ENCODE data around the gene DNAJC24.

DNAJC24 gene

GRCh38 chr11:31424652-31425051, 55.0 kb downstream of the DNAJC24 start:
- TF ChIP-seq, protein P1, sequence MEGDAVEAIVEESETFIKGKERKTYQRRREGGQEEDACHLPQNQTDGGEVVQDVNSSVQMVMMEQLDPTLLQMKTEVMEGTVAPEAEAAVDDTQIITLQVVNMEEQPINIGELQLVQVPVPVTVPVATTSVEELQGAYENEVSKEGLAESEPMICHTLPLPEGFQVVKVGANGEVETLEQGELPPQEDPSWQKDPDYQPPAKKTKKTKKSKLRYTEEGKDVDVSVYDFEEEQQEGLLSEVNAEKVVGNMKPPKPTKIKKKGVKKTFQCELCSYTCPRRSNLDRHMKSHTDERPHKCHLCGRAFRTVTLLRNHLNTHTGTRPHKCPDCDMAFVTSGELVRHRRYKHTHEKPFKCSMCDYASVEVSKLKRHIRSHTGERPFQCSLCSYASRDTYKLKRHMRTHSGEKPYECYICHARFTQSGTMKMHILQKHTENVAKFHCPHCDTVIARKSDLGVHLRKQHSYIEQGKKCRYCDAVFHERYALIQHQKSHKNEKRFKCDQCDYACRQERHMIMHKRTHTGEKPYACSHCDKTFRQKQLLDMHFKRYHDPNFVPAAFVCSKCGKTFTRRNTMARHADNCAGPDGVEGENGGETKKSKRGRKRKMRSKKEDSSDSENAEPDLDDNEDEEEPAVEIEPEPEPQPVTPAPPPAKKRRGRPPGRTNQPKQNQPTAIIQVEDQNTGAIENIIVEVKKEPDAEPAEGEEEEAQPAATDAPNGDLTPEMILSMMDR (IDR thresholded peaks at IDR 0.05) = no peak
- Histone ChIP-seq H3K4me1 (no peaks in the 10 kb centered on the region), H3K9me3 (no peaks in the 10 kb centered on the region), H3K27ac (no peak overlapping the region), H3K27me3 (no peaks in the 10 kb centered on the region), H3K4me3 (no peak overlapping the region), H3K36me3 (peaks cover 0 to 20% (median 3%) of the 10 kb centered on the region in 3 donors)
- DNase-seq = no peak
- intact Hi-C loops (cut with DNase I; ENCODE audit: low total_unique reads) = no loop called here

- H3K27ac ChIP-seq = no peak overlapping the region
- no peaks in the 10 kb centered on the region for H3K9me3 ChIP-seq
- TF ChIP-seq, protein P1 (IDR thresholded peaks at IDR 0.05) = no peak
- H3K4me1 ChIP-seq = no peaks in the 10 kb centered on the region
- intact Hi-C loops (cut with DNase I; ENCODE audit: low total_unique reads) = no loop called here
- no peaks in the 10 kb centered on the region for H3K27me3 ChIP-seq
- no peak overlapping the region for H3K4me3 ChIP-seq
- DNase-seq = no peak
- H3K36me3 ChIP-seq = peaks cover 18 to 43% (median 24%) of the 10 kb centered on the region in 3 donors
These were observed 64.2 kb downstream of the DNAJC24 start for GRCh38 chr11:31433851-31434250.

- H3K4me3 ChIP-seq = no peak overlapping the region
- no peak overlapping the region for H3K27ac ChIP-seq
- TF ChIP-seq, protein P1 (IDR thresholded peaks at IDR 0.05) = no peak
- no peaks in the 10 kb centered on the region for H3K9me3 ChIP-seq
- H3K27me3 ChIP-seq = no peaks in the 10 kb centered on the region
- H3K36me3 ChIP-seq = peaks cover 0 to 5% (median 0%) of the 10 kb centered on the region in 3 donors
- DNase-seq = no peak
- intact Hi-C loops (cut with DNase I; ENCODE audit: low total_unique reads) = no loop called here
- no peaks in the 10 kb centered on the region for H3K4me1 ChIP-seq
These were observed 68.2 kb downstream of the DNAJC24 start for GRCh38 chr11:31437742-31438435.

DNA sequence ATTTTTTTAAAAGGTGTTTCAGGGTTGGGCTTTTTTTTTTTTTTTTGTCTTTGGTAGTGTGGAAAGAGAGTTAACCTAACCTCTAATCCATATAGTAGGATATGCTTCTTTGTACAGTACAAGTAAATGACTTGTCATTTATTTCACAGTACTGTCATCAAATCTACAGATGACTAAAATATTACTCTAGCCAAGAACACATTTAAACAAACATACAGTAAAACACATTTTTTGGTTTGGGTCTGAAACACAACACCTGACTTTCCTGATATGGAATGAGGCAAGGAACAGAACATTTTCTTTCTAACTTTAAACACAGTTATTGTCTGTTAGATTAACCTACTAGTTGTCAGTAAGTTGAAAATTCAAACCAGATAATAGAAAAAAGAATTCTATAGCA, 71.6 kb downstream of the DNAJC24 start:
- TF ChIP-seq, protein P1 (IDR thresholded peaks at IDR 0.05) = no peak
- H3K9me3 ChIP-seq = no peaks in the 10 kb centered on the region
- H3K4me1 ChIP-seq = no peaks in the 10 kb centered on the region
- H3K36me3 ChIP-seq = no peaks in the 10 kb centered on the region
- no peaks in the 10 kb centered on the region for H3K27me3 ChIP-seq
- no peak overlapping the region for H3K27ac ChIP-seq
- no peak for DNase-seq
- intact Hi-C loops (cut with DNase I; ENCODE audit: low total_unique reads) = no loop called here
- no peak overlapping the region for H3K4me3 ChIP-seq

DNA sequence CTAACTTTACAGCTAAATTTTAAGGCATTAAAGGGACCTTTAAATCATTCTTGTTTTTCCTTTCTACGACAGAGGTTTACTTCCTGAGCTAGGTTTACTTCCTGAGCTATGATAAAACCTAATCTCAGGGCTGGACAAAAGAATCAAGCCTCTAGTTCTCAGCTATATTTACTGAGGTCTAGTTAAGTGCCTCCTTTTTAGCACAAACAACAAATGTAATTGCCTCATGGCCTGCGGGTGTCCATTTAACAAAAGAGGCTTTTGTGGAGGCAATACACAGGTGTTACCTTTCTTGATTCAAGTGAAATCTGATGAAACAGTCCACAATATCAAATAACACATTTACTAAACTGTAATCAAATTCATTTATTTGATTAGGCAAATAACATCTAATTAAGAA, 72.4 kb downstream of the DNAJC24 start:
- H3K9me3 ChIP-seq = no peaks in the 10 kb centered on the region
- H3K4me3 ChIP-seq = no peak overlapping the region
- no peaks in the 10 kb centered on the region for H3K36me3 ChIP-seq
- no peak for DNase-seq
- no peaks in the 10 kb centered on the region for H3K27me3 ChIP-seq
- H3K4me1 ChIP-seq = no peaks in the 10 kb centered on the region
- TF ChIP-seq, protein P1 (IDR thresholded peaks at IDR 0.05) = no peak
- H3K27ac ChIP-seq = no peak overlapping the region
- intact Hi-C loops (cut with DNase I; ENCODE audit: low total_unique reads) = no loop called here
